Kidney epithelial cell (primary cell): ENCODE results near the gene NEXMIF. TPM values are rescaled to one million over a fixed set of nuclear protein-coding genes. Genes with fewer than 3 reads are reported as not detected.
"Not testable (repeated sequence)": the region's sequence is repeated elsewhere in the genome, so short reads cannot be mapped to it uniquely, and the experiment has no call there.

Experiments
- DNase-seq: peaks from one replicate; pipeline ENCODE4 v3.0.0-alpha.2; 2010; ENCODE audit warnings: low read depth
- H3K27me3 ChIP-seq: 2 replicates; pipeline ENCODE4 v1.6.0; 2011; ENCODE audit warnings: low read length; ENCODE audit not compliant: control insufficient read depth, insufficient read depth
- H3K36me3 ChIP-seq: 2 replicates; pipeline ENCODE4 v1.5.1; 2011; ENCODE audit warnings: low read length; ENCODE audit not compliant: control insufficient read depth, insufficient read depth
- H3K4me3 ChIP-seq: 2 replicates; pipeline ENCODE4 v1.5.1; 2011; ENCODE audit warnings: low read depth, mild to moderate bottlenecking, control low read depth, low read length
- total RNA-seq: library from RNA; depleted of rRNA; stranded (reverse); fragments of >200 nt; gene quantifications from 2 replicates; pipeline ENCODE4 v1.2.3, GENCODE V29; 2015
- TF ChIP-seq, protein P1 (sequence below): IDR thresholded peaks from 2 replicates; pipeline ENCODE4 v1.5.1; 2011; ENCODE audit warnings: mild to moderate bottlenecking, moderate library complexity, low read length, control low read depth, inconsistent platforms; ENCODE audit not compliant: insufficient read depth, poor library complexity, severe bottlenecking

The NEXMIF gene
- total RNA-seq, 1 donor from 2014 or later = 0.21 TPM

DNA sequence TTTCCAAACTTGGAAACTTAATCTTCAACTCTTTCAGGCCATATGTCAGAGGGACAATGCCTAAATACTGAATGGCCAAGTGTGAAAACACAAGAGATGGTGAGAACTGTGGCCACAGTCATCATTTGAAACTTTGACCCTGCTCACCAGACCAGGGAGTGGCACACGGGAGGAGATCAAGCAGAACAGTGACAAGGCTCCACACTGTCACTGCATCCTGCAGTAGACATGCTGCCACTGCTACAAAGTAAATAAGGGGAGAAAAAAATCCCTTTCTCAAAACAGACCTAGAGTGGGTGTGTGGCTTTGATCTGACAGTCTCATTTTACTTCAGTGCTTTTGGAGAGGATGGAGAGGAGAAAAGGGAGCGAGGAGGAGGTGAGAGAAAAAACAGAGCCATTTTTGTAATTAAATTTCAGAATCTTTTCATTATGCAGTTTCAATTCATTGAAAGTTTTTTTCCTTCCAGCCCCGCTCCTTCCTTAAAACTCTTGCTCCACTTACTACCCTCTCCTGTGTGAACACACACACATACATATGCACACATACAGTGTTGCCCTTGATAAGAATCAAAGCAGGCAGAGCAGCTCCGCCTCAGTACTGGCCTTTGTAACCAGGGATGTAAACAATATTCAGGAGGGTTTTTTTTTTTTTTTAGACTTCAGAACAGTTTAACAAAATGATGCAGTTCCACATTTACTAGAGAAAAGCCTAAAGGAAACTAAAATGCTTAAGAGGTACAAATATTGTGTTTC is 34.4 kb downstream of the NEXMIF start:
- DNase-seq = no peak
- Histone ChIP-seq H3K36me3 (no peaks in the 10 kb centered on the region), H3K4me3 (no peak overlapping the region), H3K27me3 (no peaks in the 10 kb centered on the region)
- TF ChIP-seq, protein P1, sequence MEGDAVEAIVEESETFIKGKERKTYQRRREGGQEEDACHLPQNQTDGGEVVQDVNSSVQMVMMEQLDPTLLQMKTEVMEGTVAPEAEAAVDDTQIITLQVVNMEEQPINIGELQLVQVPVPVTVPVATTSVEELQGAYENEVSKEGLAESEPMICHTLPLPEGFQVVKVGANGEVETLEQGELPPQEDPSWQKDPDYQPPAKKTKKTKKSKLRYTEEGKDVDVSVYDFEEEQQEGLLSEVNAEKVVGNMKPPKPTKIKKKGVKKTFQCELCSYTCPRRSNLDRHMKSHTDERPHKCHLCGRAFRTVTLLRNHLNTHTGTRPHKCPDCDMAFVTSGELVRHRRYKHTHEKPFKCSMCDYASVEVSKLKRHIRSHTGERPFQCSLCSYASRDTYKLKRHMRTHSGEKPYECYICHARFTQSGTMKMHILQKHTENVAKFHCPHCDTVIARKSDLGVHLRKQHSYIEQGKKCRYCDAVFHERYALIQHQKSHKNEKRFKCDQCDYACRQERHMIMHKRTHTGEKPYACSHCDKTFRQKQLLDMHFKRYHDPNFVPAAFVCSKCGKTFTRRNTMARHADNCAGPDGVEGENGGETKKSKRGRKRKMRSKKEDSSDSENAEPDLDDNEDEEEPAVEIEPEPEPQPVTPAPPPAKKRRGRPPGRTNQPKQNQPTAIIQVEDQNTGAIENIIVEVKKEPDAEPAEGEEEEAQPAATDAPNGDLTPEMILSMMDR = no peak

DNA sequence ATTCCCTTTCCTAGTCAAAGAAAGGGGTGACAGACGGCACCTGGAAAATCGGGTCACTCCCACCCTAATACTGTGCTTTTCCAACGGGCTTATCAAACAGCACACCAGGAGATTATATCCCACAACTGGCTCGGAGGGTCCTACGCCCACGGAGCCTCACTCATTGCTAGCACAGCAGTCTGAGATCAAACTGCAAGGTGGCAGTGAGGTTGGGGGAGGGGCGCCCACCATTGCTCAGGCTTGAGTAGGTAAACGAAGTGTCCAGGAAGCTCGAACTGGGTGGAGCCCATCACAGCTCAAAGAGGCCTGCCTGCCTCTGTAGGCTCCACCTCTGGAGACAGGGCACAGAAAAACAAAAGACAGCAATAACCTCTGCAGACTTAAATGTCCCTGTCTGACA is 42.9 kb downstream of the NEXMIF start:
- not testable (repeated sequence) for H3K27me3 ChIP-seq, H3K36me3 ChIP-seq, H3K4me3 ChIP-seq, DNase-seq

DNA sequence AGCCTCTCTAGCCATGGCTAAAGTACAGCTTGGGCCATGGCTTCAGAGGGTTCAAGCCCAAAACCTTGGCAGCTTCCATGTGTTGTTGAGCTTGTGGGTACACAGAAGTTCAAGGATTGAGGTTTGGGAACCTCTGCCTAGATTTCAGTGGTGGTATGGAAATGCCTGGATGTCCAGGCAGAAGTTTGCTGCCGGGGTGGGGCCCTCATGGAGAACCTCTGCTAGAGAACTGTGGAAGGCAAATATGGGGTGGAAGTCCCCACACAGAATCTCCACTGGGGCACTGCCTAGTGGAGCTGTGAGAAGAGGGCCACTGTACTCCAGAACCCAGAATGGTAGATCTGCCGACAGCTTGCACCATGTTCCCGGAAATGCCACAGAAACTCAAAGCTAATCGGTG is 59.5 kb downstream of the NEXMIF start:
- TF ChIP-seq, protein P1 = no peak
- no peak for DNase-seq

DNA sequence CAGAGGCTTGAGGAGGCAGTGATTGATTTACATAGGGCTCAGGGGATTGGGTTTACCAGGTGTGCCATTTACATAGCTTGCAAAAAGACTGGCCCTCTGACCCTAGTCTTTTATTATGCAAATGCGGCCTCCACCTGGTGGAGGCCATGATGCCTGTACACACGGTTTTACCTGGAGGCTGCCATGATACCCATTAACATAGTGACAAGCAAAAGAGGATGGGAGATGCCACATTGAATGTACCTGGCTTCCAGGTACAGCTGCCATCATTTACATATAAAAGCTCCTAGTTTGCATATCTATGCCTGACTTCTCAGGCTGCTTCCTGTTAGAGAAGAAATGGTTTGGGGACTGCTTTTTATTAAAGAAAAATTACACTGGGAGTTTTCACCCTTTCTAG is 72.0 kb downstream of the NEXMIF start:
- H3K36me3 ChIP-seq = no peaks in the 10 kb centered on the region
- TF ChIP-seq, protein P1 = no peak
- H3K27me3 ChIP-seq = no peaks in the 10 kb centered on the region
- no peak for DNase-seq
- H3K4me3 ChIP-seq = no peak overlapping the region

More for the DNA sequence above, 59.5 kb downstream of the NEXMIF start:
- H3K4me3 ChIP-seq = no peak overlapping the region
- H3K36me3 ChIP-seq = no peaks in the 10 kb centered on the region
- H3K27me3 ChIP-seq = no peaks in the 10 kb centered on the region

DNA sequence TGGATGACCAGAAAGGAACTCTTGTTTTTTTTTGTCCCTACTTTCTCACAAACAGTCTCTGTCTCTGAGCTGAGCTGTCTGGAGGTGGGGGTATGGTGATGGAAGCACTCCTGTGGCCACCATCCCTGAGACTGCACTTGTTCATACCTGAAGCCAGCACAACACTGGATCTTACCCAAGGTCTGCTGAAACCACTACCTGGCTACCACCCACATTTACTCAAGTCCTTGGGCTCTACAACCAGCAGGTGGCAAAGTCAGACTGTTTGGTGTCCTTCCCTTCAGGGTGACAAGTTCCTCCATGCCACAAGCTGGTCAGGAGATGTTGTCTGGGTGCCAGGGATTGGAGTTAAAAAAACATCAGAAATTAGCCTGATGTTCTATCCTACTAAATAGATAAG is 89.7 kb downstream of the NEXMIF start:
- TF ChIP-seq, protein P1 = no peak
- Histone ChIP-seq H3K27me3 (no peaks in the 10 kb centered on the region), H3K36me3 (no peaks in the 10 kb centered on the region), H3K4me3 (no peak overlapping the region)
- no peak for DNase-seq

DNA sequence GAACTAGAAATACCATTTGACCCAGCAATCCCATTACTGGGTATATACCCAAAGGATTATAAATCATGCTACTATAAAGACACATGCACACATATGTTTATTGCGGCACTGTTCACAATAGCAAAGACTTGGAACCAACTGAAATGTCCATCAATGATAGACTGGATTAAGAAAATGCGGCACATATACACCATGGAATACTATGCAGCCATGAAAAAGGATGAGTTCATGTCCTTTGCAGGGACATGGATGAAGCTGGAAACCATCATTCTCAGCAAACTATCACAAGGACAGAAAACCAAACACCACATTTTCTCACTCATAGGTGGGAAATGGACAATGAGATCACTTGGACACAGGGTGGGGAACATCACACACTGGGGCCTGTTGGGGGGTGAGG is 105.5 kb downstream of the NEXMIF start:
- H3K27me3 ChIP-seq, H3K4me3 ChIP-seq, DNase-seq, H3K36me3 ChIP-seq: not testable (repeated sequence)

DNA sequence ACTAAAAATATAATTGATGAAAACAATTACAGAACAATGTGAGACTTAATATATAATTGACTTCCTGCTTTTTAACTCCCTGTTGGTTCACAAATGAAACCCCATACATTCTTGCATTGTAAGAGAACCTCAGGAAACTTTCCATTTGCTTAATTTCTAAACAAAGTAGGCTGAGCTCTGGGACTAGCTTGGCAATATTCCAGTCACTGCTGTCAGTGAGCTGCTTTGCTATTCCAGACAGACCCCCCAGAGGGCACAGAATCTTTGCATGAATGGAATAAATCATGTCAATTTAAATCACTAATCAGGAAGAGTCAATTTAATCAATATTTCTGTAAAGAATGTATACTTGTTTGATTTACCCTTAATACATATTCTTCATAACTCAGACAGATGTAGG is 110.6 kb downstream of the NEXMIF start:
- TF ChIP-seq, protein P1 = no peak
- Histone ChIP-seq H3K36me3 (no peaks in the 10 kb centered on the region), H3K27me3 (no peaks in the 10 kb centered on the region), H3K4me3 (no peak overlapping the region)
- no peak for DNase-seq
